NCI-H82 treated with DMSO at 0.1 percent for 48 hours (cell line): ENCODE results near the gene RNF213.

Experiments used
- DNase-seq: peaks from one replicate; lab custom pipeline; 2025; ENCODE audit not compliant: unreplicated experiment; lab: John Stamatoyannopoulos, UW

The RNF213 gene

DNA sequence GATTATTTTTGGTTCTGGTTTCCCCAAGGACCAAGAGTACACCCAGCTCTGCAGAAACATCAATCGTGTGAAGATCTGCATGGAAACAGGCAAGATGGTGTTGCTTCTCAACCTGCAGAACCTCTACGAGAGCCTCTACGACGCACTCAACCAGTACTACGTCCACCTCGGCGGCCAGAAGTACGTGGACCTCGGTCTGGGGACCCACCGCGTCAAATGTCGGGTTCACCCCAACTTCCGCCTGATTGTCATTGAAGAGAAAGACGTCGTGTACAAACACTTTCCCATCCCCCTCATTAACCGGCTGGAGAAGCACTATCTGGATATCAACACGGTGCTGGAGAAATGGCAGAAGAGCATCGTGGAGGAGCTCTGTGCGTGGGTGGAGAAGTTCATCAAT, 86.9 kb downstream of the RNF213 start:
- DNase-seq = no peak

DNA sequence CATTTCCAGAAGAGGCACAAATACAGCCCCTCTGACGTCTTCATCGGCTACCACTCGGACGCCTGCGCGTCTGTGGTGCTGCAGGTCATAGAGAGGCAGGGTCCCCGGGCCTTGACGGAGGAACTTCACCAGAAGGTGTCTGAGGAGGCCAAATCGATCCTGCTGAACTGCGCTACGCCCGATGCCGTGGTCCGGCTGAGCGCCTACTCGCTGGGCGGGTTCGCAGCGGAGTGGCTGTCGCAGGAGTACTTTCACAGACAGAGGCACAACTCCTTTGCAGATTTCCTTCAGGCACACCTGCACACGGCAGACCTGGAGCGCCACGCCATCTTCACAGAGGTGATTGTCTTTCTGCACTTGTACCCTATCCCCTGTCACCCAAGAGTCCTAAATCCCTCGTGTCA, 87.3 kb downstream of the RNF213 start:
- DNase-seq = no peak

DNA sequence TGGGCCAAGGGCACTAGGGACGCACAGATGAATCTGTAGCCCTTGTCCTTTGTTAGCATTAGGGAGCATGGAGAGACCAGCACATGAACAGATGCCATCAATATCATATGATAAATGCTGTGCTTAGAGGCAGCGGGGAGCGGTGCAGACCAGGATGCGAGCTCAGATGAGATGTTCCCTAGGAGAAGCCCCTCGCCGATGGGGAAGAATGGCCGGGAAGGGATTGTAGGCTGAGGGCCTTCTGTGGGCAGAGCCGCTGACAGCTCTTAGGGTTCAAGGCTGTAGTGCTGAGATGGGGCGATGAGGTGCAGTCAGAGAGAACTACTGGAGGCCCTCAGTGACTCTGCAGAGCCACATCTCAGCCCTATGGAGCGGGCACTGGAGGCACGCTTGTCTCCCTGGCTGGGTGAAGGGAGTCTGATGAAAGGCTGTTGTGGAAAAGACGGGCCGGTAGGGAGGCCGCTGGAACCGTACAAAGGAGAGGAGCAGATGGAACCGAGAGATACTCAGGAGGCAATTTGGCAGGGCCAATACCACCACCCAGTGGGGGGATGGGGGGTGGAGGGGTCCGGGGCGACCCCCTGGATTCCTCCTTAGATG, 88.0 kb downstream of the RNF213 start:
- DNase-seq = no peak

DNA sequence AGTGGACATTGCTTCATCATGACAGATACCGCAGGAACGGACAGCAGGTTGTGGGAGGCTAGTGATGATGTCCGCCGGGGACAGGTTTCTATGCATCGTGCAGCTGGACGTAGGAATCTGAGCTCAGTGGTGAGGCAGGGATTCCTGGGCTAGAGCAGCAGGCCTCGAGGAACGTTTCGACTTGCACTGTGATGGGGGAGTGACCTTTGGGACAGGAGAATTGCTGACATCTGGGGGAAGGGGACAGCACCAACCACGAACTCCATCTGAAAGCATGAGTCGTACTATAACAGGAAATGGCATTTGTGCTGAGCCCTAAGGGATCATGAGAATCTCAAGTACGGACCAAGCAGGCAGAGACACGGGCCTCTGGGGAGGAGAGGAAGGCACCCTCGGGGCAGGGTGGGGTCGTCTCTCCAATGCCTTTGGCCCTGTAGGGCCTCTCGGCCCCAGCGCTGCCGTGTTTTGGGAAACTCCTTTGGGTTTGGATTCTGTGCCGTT, 88.5 kb downstream of the RNF213 start:
- DNase-seq = no peak

DNA sequence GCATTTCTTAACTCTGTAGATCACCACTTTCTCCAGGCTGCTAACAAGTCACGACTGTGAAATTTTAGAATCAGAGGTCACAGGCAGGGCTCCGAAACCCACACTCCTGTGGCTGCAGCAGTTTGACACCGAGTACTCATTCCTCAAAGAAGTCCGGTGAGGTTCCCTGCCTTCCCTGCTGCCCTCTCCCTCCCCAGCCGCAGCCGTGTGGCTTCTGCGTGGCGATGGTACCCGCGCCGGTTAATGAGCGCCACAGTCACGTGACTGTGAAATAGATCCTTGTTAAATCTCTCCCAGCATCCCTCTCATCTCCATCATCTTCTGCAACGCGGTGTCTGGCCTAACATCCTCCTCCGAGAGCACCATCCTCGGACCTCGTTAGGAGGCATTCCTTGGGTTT, 89.1 kb downstream of the RNF213 start:
- no peak for DNase-seq

DNA sequence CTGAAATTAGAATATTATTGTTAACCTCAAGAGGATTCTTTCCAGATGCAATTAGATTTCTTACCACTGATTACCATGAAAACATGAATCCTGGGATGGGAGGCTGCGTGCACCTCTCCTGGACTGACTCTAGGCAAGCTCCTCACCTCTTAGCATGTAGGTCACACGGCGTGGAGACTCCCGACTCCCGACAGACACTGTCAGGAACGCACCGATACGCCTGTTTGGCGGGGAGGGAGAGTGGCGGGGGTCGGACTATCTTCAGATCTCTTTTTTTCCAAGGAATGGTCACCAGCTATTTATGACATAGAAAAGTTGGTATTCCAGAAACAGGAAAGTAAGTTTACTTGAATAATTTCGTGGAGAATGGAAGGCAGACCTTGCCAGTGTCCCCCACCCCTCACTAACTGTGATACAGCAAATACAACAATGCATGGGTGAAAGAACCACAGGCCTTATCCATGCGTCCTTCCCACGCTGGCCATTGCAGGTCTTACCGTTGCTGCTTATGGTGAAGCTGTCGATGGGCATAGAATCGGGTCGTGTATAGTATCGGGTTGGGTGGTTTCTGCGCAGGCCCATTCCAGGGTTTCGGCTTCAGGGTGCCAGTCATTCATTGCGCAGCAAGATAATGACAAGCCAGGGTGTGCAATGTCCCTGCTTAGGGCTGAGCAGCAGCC, 91.7 kb downstream of the RNF213 start:
- no peak for DNase-seq

DNA sequence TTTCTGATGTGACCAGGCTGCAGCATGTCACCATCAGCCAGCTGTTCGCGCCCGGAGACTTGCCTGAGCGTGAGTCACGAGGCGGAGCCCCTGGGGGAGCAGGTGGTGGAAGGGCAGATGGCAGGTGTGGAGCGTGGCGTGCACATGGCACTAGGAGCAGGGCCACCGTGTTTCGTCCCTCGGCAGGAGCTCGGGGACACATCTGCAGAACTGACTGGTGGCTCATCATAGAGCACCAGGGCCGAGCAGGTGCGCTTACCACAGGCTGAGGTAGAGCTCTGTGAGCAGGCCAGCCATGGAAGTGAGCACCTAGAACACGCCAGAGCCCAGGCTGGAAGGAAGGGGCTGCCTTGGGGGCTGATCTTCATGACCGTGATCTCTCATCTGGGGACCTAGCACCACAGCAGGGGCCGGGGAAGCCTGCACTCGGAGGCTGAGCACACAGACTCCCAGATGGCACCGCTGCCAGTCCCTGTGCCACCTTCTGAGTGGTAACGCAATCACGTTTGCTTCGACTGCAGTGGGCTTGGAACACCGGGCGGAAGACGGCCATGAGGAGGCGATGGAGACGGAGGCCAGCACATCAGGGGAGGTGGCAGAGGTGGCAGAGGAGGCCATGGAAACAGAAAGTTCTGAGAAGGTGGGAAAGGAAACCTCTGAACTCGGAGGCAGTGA, 92.5 kb downstream of the RNF213 start:
- DNase-seq = no peak

DNA sequence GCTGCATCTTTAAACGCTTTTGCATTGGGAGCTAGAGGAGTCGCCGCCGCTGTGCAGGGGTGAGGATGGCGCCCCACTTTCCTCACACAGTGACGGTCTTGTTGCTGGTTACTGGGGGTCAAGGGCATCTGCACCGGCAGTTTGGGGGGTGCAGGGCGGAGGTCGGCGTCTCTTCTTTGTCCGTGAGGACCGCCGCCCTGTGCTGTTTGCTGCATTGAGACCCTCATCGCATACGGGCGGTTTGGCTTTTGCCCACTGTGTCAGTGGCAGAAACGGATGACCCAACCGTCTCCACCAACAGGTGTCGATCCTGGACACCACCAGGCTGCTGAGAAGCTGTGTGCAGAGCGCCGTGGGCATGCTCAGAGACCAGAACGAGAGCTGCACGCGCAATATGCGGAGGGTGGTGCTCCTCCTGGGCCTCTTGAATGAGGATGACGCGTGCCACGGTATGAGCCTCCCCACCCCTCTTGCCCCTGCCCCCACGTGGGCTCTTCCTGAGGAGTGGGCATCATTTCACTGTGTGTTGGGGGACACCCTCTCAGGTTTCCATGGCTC, 93.1 kb downstream of the RNF213 start:
- DNase-seq = no peak

DNA sequence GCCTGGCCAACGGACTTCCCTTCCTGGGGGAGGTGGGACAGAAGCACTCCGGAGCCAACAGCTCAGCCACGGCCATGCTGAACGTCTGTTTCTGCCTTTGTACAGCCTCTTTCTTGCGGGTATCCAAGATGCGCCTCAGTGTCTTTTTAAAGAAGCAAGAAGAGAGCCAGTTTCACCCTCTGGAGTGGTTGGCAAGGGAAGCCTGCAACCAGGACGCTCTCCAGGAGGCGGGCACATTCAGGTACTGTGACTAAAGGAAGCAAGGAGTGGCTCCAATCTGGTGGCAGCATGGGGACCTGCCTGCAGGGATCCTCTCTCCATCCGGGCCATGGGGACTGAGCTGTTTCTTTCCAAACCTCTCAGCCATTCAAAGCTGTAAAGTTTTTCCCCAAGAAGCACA, 93.7 kb downstream of the RNF213 start:
- DNase-seq = no peak

DNA sequence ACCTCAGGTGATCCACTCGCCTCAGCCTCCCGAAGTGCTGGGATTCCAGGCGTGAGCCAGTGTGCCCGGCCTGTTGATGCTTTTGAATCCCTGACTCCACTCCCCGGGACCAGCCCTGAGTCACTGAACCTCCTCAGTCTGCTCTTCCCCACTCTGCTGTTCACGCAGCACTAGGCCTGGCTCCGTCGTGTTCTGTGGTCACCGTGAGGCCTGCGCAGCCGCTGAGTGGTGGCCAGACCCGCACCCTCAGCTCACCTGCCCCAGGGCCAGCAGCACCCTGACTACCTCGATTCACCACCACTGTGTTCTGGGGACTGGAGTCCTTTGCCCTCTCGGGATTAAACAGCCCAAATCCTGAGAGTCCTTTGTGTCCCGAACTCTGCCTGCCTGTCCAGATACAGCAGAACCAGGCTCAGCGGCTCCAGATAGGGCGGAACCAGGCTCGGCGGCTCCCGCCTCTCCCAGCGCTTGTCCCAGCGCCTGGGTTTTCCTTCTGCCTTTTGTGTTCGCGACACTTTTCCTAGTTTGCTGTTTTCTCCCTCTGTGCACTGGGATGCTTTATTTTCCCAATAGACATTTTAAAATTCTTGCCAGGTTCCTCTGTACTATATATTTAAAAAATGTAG, 95.7 kb downstream of the RNF213 start:
- no peak for DNase-seq

DNA sequence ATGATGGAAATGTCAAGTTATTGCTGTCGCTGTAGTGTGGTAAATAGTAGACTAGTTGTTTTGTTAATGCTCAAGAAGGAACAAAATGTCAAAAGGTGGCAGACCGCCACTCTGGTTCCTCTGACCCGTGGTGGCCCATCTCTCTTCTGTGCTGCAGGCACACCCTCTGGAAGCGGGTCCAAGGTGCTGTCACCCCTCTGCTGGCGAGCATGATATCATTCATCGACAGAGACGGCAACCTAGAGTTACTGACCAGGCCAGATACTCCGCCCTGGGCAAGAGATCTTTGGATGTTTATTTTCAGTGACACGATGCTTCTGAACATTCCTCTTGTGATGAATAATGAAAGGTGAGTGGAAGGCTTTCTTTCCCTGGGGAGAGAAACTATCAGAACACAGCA, 97.5 kb downstream of the RNF213 start:
- DNase-seq = no peak

DNA sequence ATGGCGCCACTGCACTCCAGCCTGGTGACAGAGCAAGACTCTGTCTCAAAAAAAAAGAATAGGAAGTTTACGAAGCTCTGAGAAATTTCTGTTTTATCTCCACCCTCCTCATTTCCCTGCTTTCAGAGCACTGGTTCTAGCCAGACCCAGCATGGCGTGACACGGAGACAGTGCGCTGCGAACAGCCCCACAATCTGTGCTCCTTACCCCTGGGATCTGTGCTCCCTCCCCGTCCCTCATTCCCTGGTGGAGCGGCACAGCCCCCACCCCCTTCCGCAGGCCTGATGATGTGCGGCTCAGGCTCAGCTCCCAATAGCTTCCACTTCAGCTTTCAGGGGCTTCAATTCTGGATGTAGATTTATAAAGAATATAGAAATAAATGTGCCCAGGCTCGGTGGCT, 98.2 kb downstream of the RNF213 start:
- DNase-seq = no peak

DNA sequence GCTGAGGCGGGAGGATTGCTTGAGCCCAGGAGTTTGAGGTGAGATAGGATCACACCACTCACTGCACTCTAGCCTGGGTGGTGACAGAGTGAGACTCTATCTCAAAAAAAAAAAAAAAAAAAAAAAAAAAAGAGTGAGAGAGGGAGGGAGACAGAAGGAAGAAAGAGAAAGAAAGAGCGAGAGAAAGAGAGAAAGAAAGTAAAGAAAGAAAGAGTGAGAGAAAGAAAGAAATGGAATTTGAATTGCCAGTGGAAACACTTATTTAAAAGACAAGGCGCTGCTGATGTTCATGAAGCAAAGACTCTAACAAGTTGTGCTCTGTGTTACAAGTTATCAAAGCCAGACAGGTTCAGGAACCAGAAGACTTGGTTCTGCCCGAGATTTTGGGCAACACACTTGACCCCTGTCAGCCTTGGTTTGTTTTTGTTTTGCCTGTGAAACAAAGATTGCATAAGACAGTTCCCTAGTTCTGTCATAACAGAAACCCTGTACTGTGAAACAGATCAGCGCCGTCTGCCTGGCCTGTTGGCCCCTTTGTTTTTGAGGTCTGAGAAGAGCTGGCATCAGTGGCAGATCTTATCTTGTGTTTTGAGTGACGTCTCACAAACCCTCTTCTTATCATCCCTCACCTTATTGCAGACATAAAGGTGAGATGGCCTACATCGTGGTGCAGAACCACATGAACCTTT, 98.9 kb downstream of the RNF213 start:
- no peak for DNase-seq

DNA sequence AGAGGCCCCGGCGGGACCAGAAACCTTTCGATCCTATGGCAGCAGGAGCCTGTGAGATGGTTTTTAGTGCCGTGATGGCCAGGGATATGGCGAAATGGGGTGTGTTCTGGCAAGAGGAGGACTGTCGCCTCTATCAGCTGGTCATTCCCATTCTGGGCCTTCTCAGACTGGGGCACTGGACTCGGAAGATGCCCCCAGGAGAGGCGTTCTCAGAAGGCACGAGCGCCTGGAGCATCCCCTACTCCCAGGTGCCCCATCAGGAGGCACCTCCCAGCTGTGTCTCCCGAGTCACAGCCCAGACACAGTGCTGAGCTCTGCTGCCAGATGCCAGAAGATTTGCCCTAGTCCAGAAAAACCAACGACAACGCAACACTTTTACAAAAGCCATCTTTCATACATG, 99.7 kb downstream of the RNF213 start:
- no peak for DNase-seq

DNA sequence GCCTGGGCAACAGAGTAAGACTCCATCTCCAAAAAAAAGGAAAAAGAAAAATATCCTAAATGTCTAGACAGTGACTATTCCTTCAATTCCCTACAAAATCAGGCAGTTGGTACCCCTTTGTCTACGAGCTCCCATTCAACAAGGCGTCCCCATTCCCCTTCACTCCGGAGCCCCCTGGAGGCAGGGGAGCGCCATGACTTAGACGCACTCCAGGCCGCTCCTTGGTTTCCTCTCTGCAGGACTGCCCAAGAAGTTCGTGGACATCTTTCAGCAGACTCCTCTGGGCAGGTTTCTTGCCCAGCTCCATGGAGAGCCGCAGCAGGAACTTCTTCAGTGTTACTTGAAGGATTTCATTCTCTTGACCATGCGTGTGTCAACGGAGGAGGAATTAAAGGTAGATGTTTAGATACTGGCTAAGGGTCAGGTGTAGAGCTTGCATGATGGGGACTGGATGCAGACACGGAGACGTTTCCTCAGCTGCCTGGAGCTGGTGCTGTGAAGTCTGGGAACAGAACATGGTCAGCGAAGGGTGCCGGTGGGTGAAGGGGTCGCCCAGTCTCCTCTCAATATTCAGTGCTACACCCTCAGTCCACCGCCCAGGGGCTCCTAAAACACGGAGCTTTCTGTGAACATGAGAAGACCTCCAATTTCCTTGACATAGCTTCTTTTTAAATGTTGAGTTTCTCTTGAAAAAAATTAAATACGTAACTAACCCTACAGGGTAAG, 101.0 kb downstream of the RNF213 start:
- no peak for DNase-seq

DNA sequence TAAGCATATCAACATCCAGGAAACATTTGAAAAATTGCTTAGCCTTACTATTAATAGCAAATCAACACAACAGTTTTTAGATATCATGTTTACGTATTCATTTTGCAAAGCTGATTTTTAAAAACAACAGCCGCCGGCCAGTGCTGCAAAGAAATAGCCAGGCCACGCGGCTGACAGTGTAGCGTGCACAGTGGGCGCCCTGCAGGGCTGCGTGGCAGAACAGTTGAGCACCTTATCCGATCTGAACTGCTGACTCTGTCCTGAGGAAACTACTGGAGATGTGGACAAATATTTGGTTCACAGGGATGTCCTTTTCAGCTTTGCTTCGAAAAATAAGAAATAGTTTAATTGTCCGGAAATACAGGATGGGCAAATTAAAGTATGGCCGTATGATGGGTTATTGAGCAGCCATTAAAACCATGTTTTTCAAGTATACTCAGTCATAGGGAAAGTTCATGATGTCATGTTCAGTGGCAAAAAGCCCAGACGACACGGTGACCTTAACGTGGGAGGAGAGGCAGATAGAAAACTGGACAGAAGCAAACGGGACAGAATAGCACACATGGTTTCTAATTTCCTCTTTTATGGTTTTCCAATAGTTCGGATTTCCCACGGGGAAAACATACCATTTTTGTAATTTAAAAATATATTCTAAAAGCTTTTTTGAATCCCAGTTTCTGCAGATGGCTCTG, 101.9 kb downstream of the RNF213 start:
- no peak for DNase-seq

DNA sequence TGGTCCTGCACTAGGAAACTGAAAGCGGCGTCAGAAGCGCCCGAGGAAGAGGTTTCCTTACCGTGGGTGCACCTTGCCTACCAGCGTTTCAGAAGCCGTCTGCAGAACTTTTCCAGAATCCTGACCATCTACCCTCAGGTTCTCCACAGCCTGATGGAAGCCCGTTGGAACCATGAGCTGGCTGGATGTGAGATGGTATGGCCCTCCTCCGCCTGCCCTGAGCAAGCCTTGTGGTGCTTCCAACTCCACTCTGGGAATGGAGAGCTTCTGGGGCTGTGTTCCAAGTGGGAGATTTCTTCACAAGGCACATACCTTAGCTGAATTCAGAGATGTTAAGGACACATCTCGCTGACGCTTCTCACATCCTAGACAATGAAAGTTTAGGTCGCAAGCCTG, 102.5 kb downstream of the RNF213 start:
- DNase-seq = no peak

DNA sequence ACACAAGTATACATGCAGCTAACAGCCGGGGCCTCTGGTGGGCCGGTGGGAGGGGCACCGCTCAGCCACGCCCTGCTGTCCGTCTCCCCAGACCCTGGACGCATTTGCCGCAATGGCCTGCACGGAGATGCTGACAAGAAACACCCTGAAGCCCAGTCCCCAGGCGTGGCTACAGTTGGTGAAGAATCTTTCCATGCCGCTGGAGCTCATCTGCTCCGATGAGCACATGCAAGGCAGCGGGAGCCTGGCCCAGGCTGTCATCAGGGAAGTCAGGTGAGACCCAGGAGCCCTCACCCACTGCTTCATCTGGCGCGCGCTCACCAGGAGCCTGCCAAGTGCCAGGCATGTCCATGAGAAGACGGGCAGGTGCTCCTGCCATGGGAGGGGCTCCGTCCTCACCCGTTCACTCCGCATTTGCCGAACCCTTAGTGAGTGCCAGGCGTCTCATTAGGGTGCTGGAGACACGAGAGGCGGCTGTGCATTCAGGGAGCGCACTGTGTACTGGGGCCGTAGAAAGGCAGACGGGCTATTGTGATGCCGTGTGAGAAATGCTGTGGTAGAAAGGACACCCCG, 103.0 kb downstream of the RNF213 start:
- no peak for DNase-seq

DNA sequence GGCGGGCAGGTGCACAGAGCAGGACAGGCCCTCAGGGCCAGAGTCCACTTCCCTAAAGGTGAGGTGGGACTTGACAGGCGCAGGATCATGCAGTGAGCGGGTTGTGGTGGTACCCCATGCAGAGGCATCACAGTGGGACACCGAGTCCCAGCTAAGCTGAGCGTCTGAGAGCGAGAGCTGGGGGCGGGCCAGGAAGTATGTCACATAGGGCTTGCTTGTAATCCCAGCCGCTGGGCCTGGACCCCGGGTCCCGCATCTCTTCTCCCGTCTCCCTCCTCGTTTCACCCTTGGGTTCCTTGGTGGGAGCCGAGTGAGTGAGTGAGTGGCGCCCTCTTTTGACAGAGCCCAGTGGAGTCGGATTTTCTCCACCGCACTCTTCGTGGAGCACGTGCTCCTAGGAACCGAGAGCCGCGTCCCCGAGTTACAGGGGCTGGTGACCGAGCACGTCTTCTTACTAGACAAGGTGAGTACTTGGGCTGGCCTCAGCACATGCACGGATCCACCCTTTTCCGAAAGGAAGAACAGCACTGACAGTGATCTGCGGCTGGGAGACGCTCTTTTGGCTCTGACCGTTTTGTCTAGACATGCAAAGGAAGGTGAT, 103.5 kb downstream of the RNF213 start:
- peak; percentile 1 for DNase-seq
